GM12873 (cell line): ENCODE measurements around the gene RHOU.

Experiments used
- CTCF ChIP-seq: IDR thresholded peaks from 2 replicates; pipeline ENCODE4 v1.5.1; 2012; ENCODE audit warnings: low read depth, mild to moderate bottlenecking, moderate library complexity, low read length, control low read depth; ENCODE audit not compliant: insufficient read depth; ENCODE audit errors: missing control alignments

The RHOU gene

GRCh38 chr1:228740543-228741317, 5.5 kb downstream of the RHOU start:
- no peak for TF ChIP-seq CTCF

GRCh38 chr1:228742281-228742860, 7.1 kb downstream of the RHOU start:
- no peak for TF ChIP-seq CTCF

GRCh38 chr1:228743405-228743804, 8.1 kb downstream of the RHOU start:
- TF ChIP-seq CTCF, result no peak

- no peak for TF ChIP-seq CTCF
Measured at GRCh38 chr1:228744356-228744755, 9.1 kb downstream of the RHOU start.

- TF ChIP-seq CTCF, result no peak
Measured at GRCh38 chr1:228744918-228745317, 9.6 kb downstream of the RHOU start.

GRCh38 chr1:228745497-228745896, 10.2 kb downstream of the RHOU start:
- no peak for TF ChIP-seq CTCF

- no peak for TF ChIP-seq CTCF
Measured at GRCh38 chr1:228747301-228747935, 12.1 kb downstream of the RHOU start.
